Neuronal stem cell (in vitro differentiated cells): Measurements from ENCODE around the gene FARP1.

Experiments used
- DNase-seq: peaks from one replicate; pipeline ENCODE4 v3.0.0-alpha.2; 2013; ENCODE audit warnings: low spot score
- H2AFZ ChIP-seq: one replicate; pipeline ENCODE4 v1.6.1; 2013; ENCODE audit warnings: mild to moderate bottlenecking, low read length, inconsistent platforms
- H2AK5ac ChIP-seq: 2 replicates; pipeline ENCODE4 v1.6.1; 2013; ENCODE audit warnings: low read depth, mild to moderate bottlenecking, inconsistent platforms, low read length, moderate library complexity, mixed read lengths
- H2BK120ac ChIP-seq: 2 replicates; pipeline ENCODE4 v1.6.1; 2013; ENCODE audit warnings: low read depth, mild to moderate bottlenecking, inconsistent platforms, low read length, moderate library complexity, mixed read lengths
- H2BK12ac ChIP-seq: one replicate; pipeline ENCODE4 v1.6.1; 2013; ENCODE audit warnings: low read length, inconsistent platforms
- H2BK15ac ChIP-seq: 2 replicates; pipeline ENCODE4 v1.6.1; 2013; ENCODE audit warnings: mild to moderate bottlenecking, low read length, inconsistent platforms, mixed read lengths
- H2BK5ac ChIP-seq: one replicate; pipeline ENCODE4 v1.6.1; 2013; ENCODE audit warnings: inconsistent platforms, mild to moderate bottlenecking, low read length, moderate library complexity
- H3K14ac ChIP-seq: one replicate; pipeline ENCODE4 v1.6.1; 2013; ENCODE audit warnings: low read length, inconsistent platforms
- H3K18ac ChIP-seq: 2 replicates; pipeline ENCODE4 v1.6.1; 2013; ENCODE audit warnings: low read length, inconsistent platforms
- H3K23ac ChIP-seq: 2 replicates; pipeline ENCODE4 v1.6.1; 2013; ENCODE audit warnings: low read depth, mild to moderate bottlenecking, mixed read lengths, low read length, inconsistent platforms; ENCODE audit not compliant: poor library complexity
- H3K27ac ChIP-seq: replicated peaks from 3 replicates; pipeline ENCODE4 v1.5.1; 2013; ENCODE audit warnings: low read length, inconsistent platforms
- H3K27me3 ChIP-seq, 3 experiments: 2 replicates each; pipeline ENCODE4 v1.6.1; 2013; ENCODE audit warnings: low read length in 3 of 3, mild to moderate bottlenecking in 2 of 3, inconsistent platforms in 1 of 3, low read depth in 1 of 3, mixed read lengths in 1 of 3, moderate library complexity in 1 of 3; ENCODE audit not compliant: control insufficient read depth in 3 of 3, insufficient read depth in 3 of 3
- H3K36me3 ChIP-seq, 2 donors: replicated peaks in 1 of 2; 2 replicates each; pipeline ENCODE4 v1.6.1; 2013; ENCODE audit warnings: low read length in 2 of 2; ENCODE audit not compliant: control insufficient read depth in 2 of 2, insufficient read depth in 2 of 2
- H3K4ac ChIP-seq: 2 replicates; pipeline ENCODE4 v1.6.1; 2013; ENCODE audit warnings: inconsistent platforms, mild to moderate bottlenecking, low read length, moderate library complexity
- H3K4me1 ChIP-seq, 2 donors: 1 replicate in 1 of 2; 2 replicates in 1 of 2; pipeline ENCODE4 v1.6.1; 2013; ENCODE audit warnings: low read length in 2 of 2, low read depth in 1 of 2; ENCODE audit not compliant: control insufficient read depth in 2 of 2, insufficient read depth in 1 of 2
- H3K4me2 ChIP-seq: one replicate; pipeline ENCODE4 v1.6.1; 2013; ENCODE audit warnings: mild to moderate bottlenecking, low read length, inconsistent platforms; ENCODE audit not compliant: insufficient read depth, poor library complexity, severe bottlenecking
- H3K4me3 ChIP-seq, 2 donors: 2 replicates each; pipeline ENCODE4 v1.5.1; 2013; ENCODE audit warnings: low read length in 2 of 2, mild to moderate bottlenecking in 2 of 2, inconsistent platforms in 1 of 2, moderate library complexity in 1 of 2
- H3K79me1 ChIP-seq: one replicate; pipeline ENCODE4 v1.6.1; 2013; ENCODE audit warnings: low read depth, mild to moderate bottlenecking, inconsistent platforms, low read length, moderate library complexity
- H3K9ac ChIP-seq: one replicate; pipeline ENCODE4 v1.6.1; 2013; ENCODE audit warnings: mild to moderate bottlenecking, low read depth, low read length, inconsistent platforms; ENCODE audit not compliant: poor library complexity
- H3K9me3 ChIP-seq, 2 donors: replicated peaks in 1 of 2; 2 replicates each; pipeline versions ENCODE3 to v1.6.1; 2013; ENCODE audit warnings: low read length in 2 of 2, mild to moderate bottlenecking in 2 of 2, inconsistent platforms in 1 of 2, low read depth in 1 of 2, mixed read lengths in 1 of 2, moderate library complexity in 1 of 2; ENCODE audit not compliant: control insufficient read depth in 2 of 2, insufficient read depth in 1 of 2
- H4K8ac ChIP-seq: one replicate; pipeline ENCODE4 v1.6.1; 2013; ENCODE audit warnings: low read depth, mild to moderate bottlenecking, inconsistent platforms, low read length, moderate library complexity
- H4K91ac ChIP-seq: one replicate; pipeline ENCODE4 v1.6.1; 2013; ENCODE audit warnings: low read length, low read depth, mild to moderate bottlenecking, inconsistent platforms; ENCODE audit not compliant: poor library complexity
- WGBS, 2 donors: extraction: QIAGEN DNeasy Blood & Tissue Kit; methylation state at CpG; one replicate each; pipeline ENCODE4 v1.1.7; 2013; ENCODE audit warnings: missing lambda C conversion rate in 2 of 2, mixed read lengths in 1 of 2; ENCODE audit not compliant: insufficient read length in 2 of 2, insufficient replicate concordance in 1 of 2; ENCODE audit errors: extremely low coverage in 2 of 2; 5-methylcytosine and 5-hydroxymethylcytosine counted together

FARP1 gene

GRCh38 chr13:98157609-98158008 lies 14.7 kb downstream of the FARP1 start:
- Histone ChIP-seq H3K4me2 (no peak overlapping the region), H3K36me3 (peaks cover 7 to 23% of the 10 kb centered on the region in 2 donors)

GRCh38 chr13:98158172-98158899 lies 15.4 kb downstream of the FARP1 start:
- Histone ChIP-seq H3K9me3 (no peaks in the 10 kb centered on the region), H4K91ac (no peak overlapping the region), H3K4me1 (peaks cover 3 to 8% of the 10 kb centered on the region in 2 donors), H2BK120ac (no peak overlapping the region), H3K4me3 (no peak overlapping the region), H2AFZ (no peak overlapping the region), H3K23ac (no peak overlapping the region), H3K9ac (no peak overlapping the region), H3K14ac (no peak overlapping the region), H2BK5ac (no peak overlapping the region), H2AK5ac (no peak overlapping the region), H3K27ac (no peak overlapping the region), H4K8ac (no peak overlapping the region), H3K4me2 (no peak overlapping the region), H3K79me1 (peaks cover 11% of the 10 kb centered on the region), H3K27me3 (no peaks in the 10 kb centered on the region), H3K4ac (no peak overlapping the region), H3K36me3 (peaks cover 7 to 23% of the 10 kb centered on the region in 2 donors), H2BK12ac (no peak overlapping the region), H2BK15ac (no peak overlapping the region), H3K18ac (no peak overlapping the region)
- WGBS, 2 donors, result no CpG with 5 or more reads among the region's 5 CpGs
- DNase-seq, result no peak

More at GRCh38 chr13:98157609-98158008, 14.7 kb downstream of the FARP1 start:
- Histone ChIP-seq H3K4me1 (peaks cover 3 to 8% of the 10 kb centered on the region in 2 donors), H3K23ac (no peak overlapping the region), H2AFZ (no peak overlapping the region), H2BK120ac (no peak overlapping the region), H2BK15ac (no peak overlapping the region), H3K79me1 (peaks cover 11% of the 10 kb centered on the region), H4K8ac (no peak overlapping the region), H3K4me3 (no peak overlapping the region), H2BK5ac (no peak overlapping the region), H3K27me3 (no peaks in the 10 kb centered on the region), H3K9me3 (no peaks in the 10 kb centered on the region), H3K27ac (no peak overlapping the region), H4K91ac (no peak overlapping the region), H3K14ac (no peak overlapping the region), H2BK12ac (no peak overlapping the region), H3K4ac (no peak overlapping the region), H3K9ac (no peak overlapping the region), H2AK5ac (no peak overlapping the region), H3K18ac (no peak overlapping the region)
- DNase-seq, result no peak
- no CpG with 5 or more reads among the region's 1 CpG for WGBS, 2 donors

GRCh38 chr13:98162935-98163334 lies 20.0 kb downstream of the FARP1 start:
- no peak overlapping the region for H2BK12ac ChIP-seq
- peaks cover 0 to 6% of the 10 kb centered on the region in 2 donors for H3K4me1 ChIP-seq
- no peak overlapping the region for H2AFZ ChIP-seq
- H3K9me3 ChIP-seq, result no peaks in the 10 kb centered on the region
- no peak overlapping the region for H3K18ac ChIP-seq
- no peak overlapping the region for H2AK5ac ChIP-seq
- DNase-seq, result no peak
- no peak overlapping the region for H3K27ac ChIP-seq
- no peak overlapping the region for H3K4ac ChIP-seq
- no peak overlapping the region for H3K9ac ChIP-seq
- H3K36me3 ChIP-seq, result peaks cover 3 to 13% of the 10 kb centered on the region in 2 donors
- peaks cover 3% of the 10 kb centered on the region for H3K79me1 ChIP-seq
- no peaks in the 10 kb centered on the region for H3K27me3 ChIP-seq
- H3K4me2 ChIP-seq, result no peak overlapping the region
- H2BK120ac ChIP-seq, result no peak overlapping the region
- WGBS, 2 donors, result no CpG with 5 or more reads among the region's 5 CpGs
- no peak overlapping the region for H4K8ac ChIP-seq
- H4K91ac ChIP-seq, result no peak overlapping the region
- no peak overlapping the region for H2BK5ac ChIP-seq
- no peak overlapping the region for H3K23ac ChIP-seq
- H2BK15ac ChIP-seq, result no peak overlapping the region
- no peak overlapping the region for H3K4me3 ChIP-seq
- no peak overlapping the region for H3K14ac ChIP-seq

GRCh38 chr13:98169331-98169730 lies 26.4 kb downstream of the FARP1 start:
- H2AK5ac ChIP-seq, result no peak overlapping the region
- WGBS, 2 donors, result no CpG with 5 or more reads among the region's 3 CpGs
- no peak overlapping the region for H2BK120ac ChIP-seq
- no peak overlapping the region for H3K14ac ChIP-seq
- no peak overlapping the region for H3K4me3 ChIP-seq
- no peak overlapping the region for H2BK5ac ChIP-seq
- H3K36me3 ChIP-seq, result peaks cover 0 to 4% of the 10 kb centered on the region in 2 donors
- H2BK15ac ChIP-seq, result no peak overlapping the region
- peaks cover 22 to 32% of the 10 kb centered on the region in 2 donors for H3K4me1 ChIP-seq
- H2BK12ac ChIP-seq, result no peak overlapping the region
- no peak overlapping the region for H4K91ac ChIP-seq
- H3K27me3 ChIP-seq, result no peaks in the 10 kb centered on the region
- H3K4me2 ChIP-seq, result no peak overlapping the region
- no peaks in the 10 kb centered on the region for H3K9me3 ChIP-seq
- H2AFZ ChIP-seq, result no peak overlapping the region
- peaks cover 4% of the 10 kb centered on the region for H3K79me1 ChIP-seq
- H3K27ac ChIP-seq, result no peak overlapping the region
- no peak overlapping the region for H3K4ac ChIP-seq
- no peak overlapping the region for H3K18ac ChIP-seq
- no peak overlapping the region for H3K9ac ChIP-seq
- H3K23ac ChIP-seq, result no peak overlapping the region
- DNase-seq, result no peak
- no peak overlapping the region for H4K8ac ChIP-seq
